ENCODE measurements around the gene CLPTM1L. TPM values are rescaled to one million over a fixed set of nuclear protein-coding genes. Genes with fewer than 3 reads are reported as not detected.
"Not testable (repeated sequence)": the region's sequence is repeated elsewhere in the genome, so short reads cannot be mapped to it uniquely, and the experiment has no call there.

CLPTM1L gene
- polyA plus RNA-seq, 1 experiment, result 145 TPM

DNA sequence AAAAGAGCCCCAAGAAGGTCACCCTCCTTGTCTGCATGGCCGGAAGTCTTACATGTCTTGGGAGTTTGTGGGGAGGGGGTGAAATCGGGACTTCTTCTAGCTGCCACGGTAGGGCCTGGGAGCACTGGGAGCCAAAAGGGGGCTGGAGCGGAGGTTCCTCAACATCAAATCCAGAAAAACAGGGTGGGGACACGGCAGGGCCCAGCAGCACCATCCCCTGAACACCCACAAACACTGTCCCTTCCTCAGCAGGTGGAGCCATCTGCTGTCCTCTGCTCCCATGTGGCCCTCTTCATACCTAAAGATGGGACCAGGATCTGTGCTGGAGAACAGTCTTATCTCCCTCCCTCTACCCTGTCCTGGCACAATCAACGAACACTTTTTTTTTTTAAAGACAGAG lies 52.8 kb downstream of the CLPTM1L start:
- Histone ChIP-seq H3K27me3 (ENCODE audit: control insufficient read depth, insufficient read depth, low read length) (peaks cover 4% of the 10 kb centered on the region; the same call in 1 of the 2 replicates), H3K4me3 (ENCODE audit: low read depth, low read length) (no peak overlapping the region), H3K36me3 (ENCODE audit: control insufficient read depth, insufficient read depth, low read length) (no peaks in the 10 kb centered on the region)
- CTCF ChIA-PET, result no interaction called here
- no peak for DNase-seq (ENCODE audit: low read depth)
- TF ChIP-seq, protein P1, sequence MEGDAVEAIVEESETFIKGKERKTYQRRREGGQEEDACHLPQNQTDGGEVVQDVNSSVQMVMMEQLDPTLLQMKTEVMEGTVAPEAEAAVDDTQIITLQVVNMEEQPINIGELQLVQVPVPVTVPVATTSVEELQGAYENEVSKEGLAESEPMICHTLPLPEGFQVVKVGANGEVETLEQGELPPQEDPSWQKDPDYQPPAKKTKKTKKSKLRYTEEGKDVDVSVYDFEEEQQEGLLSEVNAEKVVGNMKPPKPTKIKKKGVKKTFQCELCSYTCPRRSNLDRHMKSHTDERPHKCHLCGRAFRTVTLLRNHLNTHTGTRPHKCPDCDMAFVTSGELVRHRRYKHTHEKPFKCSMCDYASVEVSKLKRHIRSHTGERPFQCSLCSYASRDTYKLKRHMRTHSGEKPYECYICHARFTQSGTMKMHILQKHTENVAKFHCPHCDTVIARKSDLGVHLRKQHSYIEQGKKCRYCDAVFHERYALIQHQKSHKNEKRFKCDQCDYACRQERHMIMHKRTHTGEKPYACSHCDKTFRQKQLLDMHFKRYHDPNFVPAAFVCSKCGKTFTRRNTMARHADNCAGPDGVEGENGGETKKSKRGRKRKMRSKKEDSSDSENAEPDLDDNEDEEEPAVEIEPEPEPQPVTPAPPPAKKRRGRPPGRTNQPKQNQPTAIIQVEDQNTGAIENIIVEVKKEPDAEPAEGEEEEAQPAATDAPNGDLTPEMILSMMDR (IDR thresholded peaks at IDR 0.05; ENCODE audit: insufficient read depth, low read depth, low read length), result no peak
- POLR2A ChIA-PET, result no interaction called here

DNA sequence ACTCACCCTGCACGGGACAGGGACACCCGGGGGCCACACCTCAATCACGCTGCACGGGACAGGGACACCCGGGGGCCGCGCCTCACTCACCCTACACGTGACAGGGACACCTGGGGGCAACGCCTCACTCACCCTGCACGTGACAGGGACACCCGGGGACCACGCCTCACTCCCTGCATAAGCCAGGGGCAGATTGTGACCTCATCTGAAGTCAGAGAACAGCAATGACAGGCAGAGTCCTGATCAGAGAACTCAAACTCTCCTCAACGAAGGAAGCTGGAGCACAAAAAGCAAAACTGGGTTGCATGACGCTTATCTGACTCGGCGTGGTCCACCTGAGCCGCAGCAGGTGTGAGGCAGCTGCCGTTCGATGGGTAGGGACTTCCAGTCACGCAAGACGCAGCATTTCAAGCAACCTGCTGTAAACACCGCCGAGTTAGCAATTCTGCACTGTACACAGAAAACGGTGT lies 53.3 kb downstream of the CLPTM1L start:
- no peak for DNase-seq (ENCODE audit: low read depth)
- Histone ChIP-seq H3K36me3 (ENCODE audit: control insufficient read depth, insufficient read depth, low read length) (no peaks in the 10 kb centered on the region), H3K4me3 (ENCODE audit: low read depth, low read length) (no peak overlapping the region), H3K27me3 (ENCODE audit: control insufficient read depth, insufficient read depth, low read length) (peaks cover 4% of the 10 kb centered on the region; the same call in 1 of the 2 replicates)
- POLR2A ChIA-PET, result no interaction called here
- CTCF ChIA-PET, result no interaction called here
- TF ChIP-seq, protein P1 (IDR thresholded peaks at IDR 0.05; ENCODE audit: insufficient read depth, low read depth, low read length), result no peak

DNA sequence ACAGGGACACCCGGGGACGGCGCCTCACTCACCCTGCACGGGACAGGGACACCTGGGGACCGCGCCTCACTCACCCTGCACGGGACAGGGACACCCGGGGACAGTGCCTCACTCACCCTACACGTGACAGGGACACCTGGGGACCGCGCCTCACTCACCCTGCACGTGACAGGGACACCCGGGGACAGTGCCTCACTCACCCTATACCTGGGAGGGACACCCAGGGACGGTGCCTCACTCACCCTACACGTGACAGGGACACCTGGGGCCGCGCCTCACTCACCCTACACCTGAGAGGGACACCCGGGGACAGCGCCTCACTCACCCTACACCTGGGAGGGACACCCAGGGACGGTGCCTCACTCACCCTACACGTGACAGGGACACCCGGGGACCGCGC lies 53.9 kb downstream of the CLPTM1L start:
- H3K27me3 ChIP-seq (ENCODE audit: control insufficient read depth, insufficient read depth, low read length); CTCF ChIA-PET; DNase-seq (ENCODE audit: low read depth); H3K4me3 ChIP-seq (ENCODE audit: low read depth, low read length); POLR2A ChIA-PET; H3K36me3 ChIP-seq (ENCODE audit: control insufficient read depth, insufficient read depth, low read length): not testable (repeated sequence)

DNA sequence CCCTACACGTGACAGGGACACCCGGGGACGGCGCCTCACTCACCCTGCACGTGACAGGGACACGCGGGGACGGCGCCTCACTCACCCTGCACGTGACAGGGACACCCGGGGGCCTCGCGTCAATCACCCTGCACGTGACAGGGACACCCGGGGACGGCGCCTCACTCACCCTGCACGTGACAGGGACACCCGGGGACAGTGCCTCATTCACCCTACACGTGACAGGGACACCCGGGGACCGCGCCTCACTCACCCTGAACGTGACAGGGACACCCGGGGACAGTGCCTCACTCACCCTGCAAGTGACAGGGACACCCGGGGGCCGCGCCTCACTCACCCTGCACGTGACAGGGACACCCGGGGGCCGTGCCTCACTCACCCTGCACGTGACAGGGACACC lies 55.3 kb downstream of the CLPTM1L start:
- H3K36me3 ChIP-seq (ENCODE audit: control insufficient read depth, insufficient read depth, low read length); DNase-seq (ENCODE audit: low read depth); CTCF ChIA-PET; H3K27me3 ChIP-seq (ENCODE audit: control insufficient read depth, insufficient read depth, low read length); POLR2A ChIA-PET; H3K4me3 ChIP-seq (ENCODE audit: low read depth, low read length): not testable (repeated sequence)

DNA sequence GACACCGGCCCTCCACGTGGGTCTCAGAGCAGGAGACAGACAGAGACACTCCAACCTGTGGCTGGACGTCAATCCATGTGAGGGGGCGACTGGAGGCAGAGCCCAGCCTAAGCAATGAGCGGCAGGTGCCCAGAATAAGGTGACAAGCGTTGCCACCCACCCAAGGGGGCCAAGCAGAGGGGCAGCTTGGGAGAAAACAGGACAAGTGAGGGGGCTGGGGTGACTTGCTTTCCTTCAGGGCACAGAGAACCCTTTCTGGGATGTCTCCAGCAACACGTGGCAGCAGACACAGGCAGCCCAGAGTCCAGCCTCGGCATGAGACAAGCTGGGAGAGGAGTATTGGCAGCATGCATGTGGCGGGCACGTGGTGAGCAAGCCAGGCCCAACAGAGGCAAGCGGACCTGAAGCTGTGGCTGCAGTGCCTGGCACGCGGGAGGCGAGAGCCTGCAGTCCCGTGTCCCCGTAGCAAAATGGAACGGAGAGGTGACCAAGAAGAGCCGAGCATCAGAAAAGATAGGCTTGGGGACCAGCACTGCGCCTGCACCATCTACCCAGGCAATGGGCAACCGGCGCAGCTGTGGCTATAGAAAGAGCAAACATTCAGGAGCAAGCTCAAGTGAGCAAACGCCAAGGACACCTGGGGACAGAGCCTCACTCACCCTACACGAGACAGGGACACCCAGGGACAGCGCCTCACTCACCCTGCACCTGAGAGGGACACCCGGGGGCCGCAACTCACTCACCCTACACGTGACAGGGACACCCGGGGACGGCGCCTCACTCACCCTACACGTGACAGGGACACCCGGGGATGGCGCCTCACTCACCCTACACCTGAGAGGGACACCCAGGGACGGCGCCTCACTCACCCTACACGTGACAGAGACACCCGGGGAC lies 56.2 kb downstream of the CLPTM1L start:
- POLR2A ChIA-PET, result no interaction called here
- CTCF ChIA-PET, result no interaction called here

DNA sequence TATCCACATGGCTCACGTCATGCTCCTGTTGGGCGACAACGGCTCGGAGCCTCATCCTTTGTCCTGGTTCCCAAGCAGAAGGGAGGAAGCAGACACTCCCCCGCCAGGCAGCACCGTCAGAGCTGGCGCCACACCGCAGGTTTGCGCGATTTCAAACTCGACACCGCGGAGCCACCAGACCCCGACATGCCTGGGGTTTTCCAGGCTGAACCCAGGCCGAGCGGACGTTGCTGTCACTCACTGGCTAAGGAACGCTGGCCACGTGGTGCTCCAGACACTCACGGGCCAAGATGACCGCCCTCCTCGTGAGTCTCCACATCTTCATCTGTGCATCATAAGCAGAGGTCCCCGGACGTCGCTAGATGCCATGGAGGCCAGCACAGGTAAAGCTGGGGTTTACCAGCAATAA lies 59.0 kb downstream of the CLPTM1L start:
- H3K36me3 ChIP-seq (ENCODE audit: control insufficient read depth, insufficient read depth, low read length), result no peaks in the 10 kb centered on the region
- H3K4me3 ChIP-seq (ENCODE audit: low read depth, low read length), result no peak overlapping the region
- ChIA-PET POLR2A (no interaction called here), CTCF (no interaction called here)
- H3K27me3 ChIP-seq (ENCODE audit: control insufficient read depth, insufficient read depth, low read length), result no peaks in the 10 kb centered on the region
- TF ChIP-seq, protein P1 (IDR thresholded peaks at IDR 0.05; ENCODE audit: insufficient read depth, low read depth, low read length), result no peak
- no peak for DNase-seq (ENCODE audit: low read depth)

More for the DNA sequence above, 56.2 kb downstream of the CLPTM1L start:
- no peaks in the 10 kb centered on the region for H3K36me3 ChIP-seq (ENCODE audit: control insufficient read depth, insufficient read depth, low read length)
- no peaks in the 10 kb centered on the region; the same call in 1 of the 2 replicates for H3K27me3 ChIP-seq (ENCODE audit: control insufficient read depth, insufficient read depth, low read length)
- H3K4me3 ChIP-seq (ENCODE audit: low read depth, low read length), result no peak overlapping the region
- no peak for DNase-seq (ENCODE audit: low read depth)
- TF ChIP-seq, protein P1 (IDR thresholded peaks at IDR 0.05; ENCODE audit: insufficient read depth, low read depth, low read length), result no peak
